GM19468 (cell line): ENCODE measurements around the gene TANGO2.

Experiments used
- ATAC-seq: cut with Tn5 transposase; IDR thresholded peaks from one replicate; pipeline ENCODE4 v1.9.1; 2021; ENCODE audit warnings: mild to moderate bottlenecking, moderate library complexity, moderate number of reproducible peaks; ENCODE audit not compliant: unreplicated experiment; ENCODE audit errors: extremely low read depth

TANGO2 gene

GRCh38 chr22:19994851-19995610 lies 25.9 kb upstream of the TANGO2 start:
- no peak for ATAC-seq

GRCh38 chr22:19995611-19996339 lies 25.1 kb upstream of the TANGO2 start:
- ATAC-seq: no peak

GRCh38 chr22:19996694-19997384 lies 24.1 kb upstream of the TANGO2 start:
- ATAC-seq: no peak

- no peak for ATAC-seq
Measured at GRCh38 chr22:19997561-19998231, 23.2 kb upstream of the TANGO2 start.

GRCh38 chr22:19998232-19998951 lies 22.5 kb upstream of the TANGO2 start:
- no peak for ATAC-seq

GRCh38 chr22:19998991-19999820 lies 21.7 kb upstream of the TANGO2 start:
- no peak for ATAC-seq

GRCh38 chr22:20000246-20001081 lies 20.4 kb upstream of the TANGO2 start:
- no peak for ATAC-seq

GRCh38 chr22:20001082-20001638 lies 19.8 kb upstream of the TANGO2 start:
- no peak for ATAC-seq

- ATAC-seq: no peak
Measured at GRCh38 chr22:20002128-20002527, 18.8 kb upstream of the TANGO2 start.

GRCh38 chr22:20002636-20003035 lies 18.3 kb upstream of the TANGO2 start:
- ATAC-seq: no peak

- ATAC-seq: no peak
Measured at GRCh38 chr22:20003304-20003703, 17.6 kb upstream of the TANGO2 start.

- ATAC-seq: no peak
Measured at GRCh38 chr22:20004464-20004863, 16.4 kb upstream of the TANGO2 start.

- ATAC-seq: no peak
Measured at GRCh38 chr22:20008221-20008995, 12.5 kb upstream of the TANGO2 start.

- ATAC-seq: no peak
Measured at GRCh38 chr22:20009018-20009491, 11.9 kb upstream of the TANGO2 start.

- no peak for ATAC-seq
Measured at GRCh38 chr22:20009582-20010306, 11.2 kb upstream of the TANGO2 start.
